Measurements from ENCODE around the gene S1PR3.

S1PR3 gene

DNA sequence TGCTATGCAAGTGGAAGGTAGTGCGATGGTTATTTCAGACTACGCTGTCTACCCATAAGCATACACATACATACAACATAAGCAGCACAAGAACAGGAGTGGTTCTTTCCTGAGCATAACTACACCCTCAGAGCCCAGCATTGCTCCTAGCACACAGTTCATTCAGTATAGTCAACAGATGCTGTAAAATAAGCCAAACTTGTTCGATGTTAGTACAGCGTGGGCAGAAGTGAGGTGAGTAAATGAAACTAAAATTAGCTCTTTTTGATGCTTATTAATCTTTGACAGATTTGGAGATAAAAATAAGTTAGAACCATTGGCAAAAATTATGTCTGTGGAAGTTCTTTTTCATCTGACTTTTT, 47.8 kb downstream of the S1PR3 start:
- DNase-seq = no peak

DNA sequence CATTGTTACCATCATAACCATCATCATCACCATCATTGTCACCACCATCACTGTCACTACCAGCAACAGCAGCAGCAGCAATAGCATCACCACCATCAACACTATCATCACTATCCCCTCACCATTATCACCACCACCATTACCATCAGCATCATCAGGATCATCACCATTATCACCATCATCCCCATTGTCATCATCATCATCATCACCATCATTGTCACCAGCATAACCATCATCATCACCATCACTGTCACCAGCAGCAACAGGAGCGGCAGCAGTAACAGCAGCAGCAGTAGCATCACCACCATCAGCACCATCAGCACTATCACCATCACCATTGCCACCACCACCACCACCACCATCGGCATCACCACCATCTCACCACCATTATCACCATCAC, 48.4 kb downstream of the S1PR3 start:
- no peak for DNase-seq

DNA sequence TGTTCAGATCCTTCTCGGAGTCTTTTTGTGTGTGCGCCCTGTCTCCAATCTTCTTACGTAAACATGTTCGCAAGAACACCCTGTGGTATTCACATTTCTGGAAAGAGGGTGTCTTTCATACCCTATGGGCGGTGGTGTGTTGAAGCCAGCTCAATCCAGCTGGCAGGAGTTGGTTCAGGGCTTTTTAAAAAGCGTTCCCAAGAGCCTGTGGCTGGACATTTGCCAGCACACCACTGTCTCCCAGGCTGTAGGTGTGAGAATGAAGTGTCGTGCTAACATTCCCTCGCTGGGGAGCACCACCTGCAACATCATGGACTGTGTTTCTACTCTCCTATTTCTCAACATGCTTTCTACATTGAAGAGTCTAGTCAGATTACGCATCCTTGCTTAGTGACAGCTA, 51.7 kb downstream of the S1PR3 start:
- DNase-seq = no peak

- DNase-seq = no peak
Measured at GRCh38 chr9:89044104-89044503, 52.8 kb downstream of the S1PR3 start.

- no peak for DNase-seq
Measured at GRCh38 chr9:89044881-89045280, 53.6 kb downstream of the S1PR3 start.

DNA sequence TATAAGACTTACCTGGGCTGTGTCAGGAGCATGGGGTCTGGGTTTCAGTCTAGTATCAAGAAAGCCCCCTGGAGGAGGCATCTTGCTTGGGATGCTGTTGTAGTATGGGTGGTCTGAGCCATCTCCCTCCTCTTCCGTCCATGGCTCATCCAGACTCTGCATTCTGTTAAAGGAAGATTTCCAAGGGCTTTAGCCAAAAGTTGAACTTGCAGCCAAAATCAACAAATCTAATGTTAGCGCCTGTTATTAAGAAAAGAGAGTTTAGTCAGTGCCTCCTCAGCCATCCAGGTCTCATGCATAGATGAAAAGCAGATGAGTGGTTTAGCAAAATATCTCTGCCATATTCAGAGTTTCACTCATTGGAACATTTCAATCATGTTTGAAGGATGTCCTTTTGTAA, 55.6 kb downstream of the S1PR3 start:
- no peak for DNase-seq

GRCh38 chr9:89047667-89048066, 56.4 kb downstream of the S1PR3 start:
- no peak for DNase-seq

DNA sequence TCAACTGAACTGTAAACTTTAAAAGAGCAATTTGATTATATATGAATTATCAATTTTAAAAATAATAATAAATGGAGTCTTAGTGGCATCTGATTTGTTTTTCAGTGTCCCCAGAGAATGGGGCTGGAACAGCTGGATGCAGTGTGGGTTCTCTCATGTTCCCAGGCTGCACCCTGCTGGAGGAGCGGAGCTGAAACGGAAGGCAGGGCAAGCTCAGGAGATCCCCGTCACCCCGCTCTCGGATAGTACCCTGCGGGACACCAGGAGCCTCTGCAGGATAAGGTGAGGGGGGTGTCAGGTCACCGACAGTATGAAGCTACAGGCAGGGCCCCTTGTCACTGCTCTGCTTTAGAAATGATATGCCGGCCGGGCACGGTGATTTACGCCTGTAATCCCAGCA, 57.3 kb downstream of the S1PR3 start:
- DNase-seq = no peak

- no peak for DNase-seq
Measured at GRCh38 chr9:89049646-89050045, 58.4 kb downstream of the S1PR3 start.

- DNase-seq = no peak
Measured at GRCh38 chr9:89051421-89052025, 60.3 kb downstream of the S1PR3 start.

DNA sequence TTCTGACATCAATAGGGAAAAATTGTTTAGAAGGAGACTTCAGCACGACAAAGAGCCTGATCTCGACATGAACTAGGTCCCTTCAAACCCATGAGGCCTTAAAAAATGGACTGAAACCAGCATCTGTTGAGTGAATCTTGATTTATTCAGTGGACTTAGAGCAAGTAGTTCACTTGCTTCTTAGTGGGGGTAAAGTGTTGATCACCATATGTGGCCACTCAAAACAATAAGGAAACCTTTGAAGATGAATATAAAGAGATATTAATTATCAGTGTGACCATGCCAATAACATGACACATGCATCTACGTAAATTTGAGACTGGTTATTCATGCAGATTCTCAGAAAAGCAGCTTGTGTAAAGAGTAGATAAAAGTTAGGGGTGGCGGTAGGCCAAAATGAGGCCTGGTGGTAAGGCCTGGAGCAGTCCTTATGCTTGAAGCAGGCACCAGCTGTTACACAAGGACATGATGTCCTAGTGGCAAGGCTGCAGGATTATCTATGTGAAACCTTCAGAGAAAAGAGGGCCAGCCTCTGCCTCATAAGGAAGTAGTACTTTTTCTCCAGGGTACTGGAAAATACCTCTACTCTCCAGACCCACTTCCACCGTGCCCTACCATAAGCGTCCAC, 61.3 kb downstream of the S1PR3 start:
- no peak for DNase-seq

GRCh38 chr9:89053301-89053700, 62.0 kb downstream of the S1PR3 start:
- no peak for DNase-seq

All from NCI-H226 (cell line).